Measurements from ENCODE around the gene SV2B.

Gene SV2B

DNA sequence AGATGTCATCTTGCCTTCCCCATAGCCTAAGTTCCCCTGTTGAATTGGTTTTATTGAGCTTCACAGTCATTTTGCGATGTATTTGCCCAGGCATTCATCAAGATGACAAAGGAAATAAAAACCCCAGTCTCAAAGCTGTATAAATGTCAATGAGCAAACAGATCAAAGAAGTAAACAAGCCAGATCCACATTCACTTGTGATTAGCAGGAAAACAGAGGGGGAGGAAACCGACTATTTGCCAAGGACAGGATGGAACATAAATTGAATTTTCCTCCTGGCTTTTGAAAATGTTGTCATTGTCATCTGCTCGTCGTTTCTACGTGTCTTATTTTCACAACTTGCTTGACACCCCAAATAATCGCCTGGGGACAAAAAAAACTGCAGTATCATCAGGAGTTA is 83.5 kb downstream of the SV2B start:
- no peak overlapping the region for H3K4me3 ChIP-seq (ENCODE audit: low read depth, low read length)
- TF ChIP-seq, protein P1, sequence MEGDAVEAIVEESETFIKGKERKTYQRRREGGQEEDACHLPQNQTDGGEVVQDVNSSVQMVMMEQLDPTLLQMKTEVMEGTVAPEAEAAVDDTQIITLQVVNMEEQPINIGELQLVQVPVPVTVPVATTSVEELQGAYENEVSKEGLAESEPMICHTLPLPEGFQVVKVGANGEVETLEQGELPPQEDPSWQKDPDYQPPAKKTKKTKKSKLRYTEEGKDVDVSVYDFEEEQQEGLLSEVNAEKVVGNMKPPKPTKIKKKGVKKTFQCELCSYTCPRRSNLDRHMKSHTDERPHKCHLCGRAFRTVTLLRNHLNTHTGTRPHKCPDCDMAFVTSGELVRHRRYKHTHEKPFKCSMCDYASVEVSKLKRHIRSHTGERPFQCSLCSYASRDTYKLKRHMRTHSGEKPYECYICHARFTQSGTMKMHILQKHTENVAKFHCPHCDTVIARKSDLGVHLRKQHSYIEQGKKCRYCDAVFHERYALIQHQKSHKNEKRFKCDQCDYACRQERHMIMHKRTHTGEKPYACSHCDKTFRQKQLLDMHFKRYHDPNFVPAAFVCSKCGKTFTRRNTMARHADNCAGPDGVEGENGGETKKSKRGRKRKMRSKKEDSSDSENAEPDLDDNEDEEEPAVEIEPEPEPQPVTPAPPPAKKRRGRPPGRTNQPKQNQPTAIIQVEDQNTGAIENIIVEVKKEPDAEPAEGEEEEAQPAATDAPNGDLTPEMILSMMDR (IDR thresholded peaks at IDR 0.05; ENCODE audit: borderline replicate concordance, insufficient read depth, low read depth, low read length) = no peak

DNA sequence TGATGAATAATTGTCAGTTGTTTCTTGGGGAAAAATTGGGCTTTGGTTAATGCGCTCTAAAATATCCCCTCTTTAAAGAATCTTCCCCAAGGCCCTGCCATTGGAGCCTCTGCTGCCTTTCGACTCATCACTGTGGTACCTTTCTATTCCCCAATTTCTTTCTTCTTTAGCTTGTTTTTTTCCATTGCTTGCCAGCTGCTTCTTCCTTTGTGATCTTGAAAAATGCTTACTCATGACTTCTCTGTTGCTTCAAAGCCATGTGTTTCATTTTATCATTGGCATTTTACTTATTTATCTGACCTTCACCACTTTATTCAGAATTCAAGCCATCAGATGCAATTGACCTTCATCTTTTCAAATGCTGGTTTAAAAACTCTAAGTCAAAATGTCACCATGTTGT is 84.4 kb downstream of the SV2B start:
- TF ChIP-seq, protein P1 (IDR thresholded peaks at IDR 0.05; ENCODE audit: borderline replicate concordance, insufficient read depth, low read depth, low read length) = no peak
- no peak overlapping the region for H3K4me3 ChIP-seq (ENCODE audit: low read depth, low read length)

DNA sequence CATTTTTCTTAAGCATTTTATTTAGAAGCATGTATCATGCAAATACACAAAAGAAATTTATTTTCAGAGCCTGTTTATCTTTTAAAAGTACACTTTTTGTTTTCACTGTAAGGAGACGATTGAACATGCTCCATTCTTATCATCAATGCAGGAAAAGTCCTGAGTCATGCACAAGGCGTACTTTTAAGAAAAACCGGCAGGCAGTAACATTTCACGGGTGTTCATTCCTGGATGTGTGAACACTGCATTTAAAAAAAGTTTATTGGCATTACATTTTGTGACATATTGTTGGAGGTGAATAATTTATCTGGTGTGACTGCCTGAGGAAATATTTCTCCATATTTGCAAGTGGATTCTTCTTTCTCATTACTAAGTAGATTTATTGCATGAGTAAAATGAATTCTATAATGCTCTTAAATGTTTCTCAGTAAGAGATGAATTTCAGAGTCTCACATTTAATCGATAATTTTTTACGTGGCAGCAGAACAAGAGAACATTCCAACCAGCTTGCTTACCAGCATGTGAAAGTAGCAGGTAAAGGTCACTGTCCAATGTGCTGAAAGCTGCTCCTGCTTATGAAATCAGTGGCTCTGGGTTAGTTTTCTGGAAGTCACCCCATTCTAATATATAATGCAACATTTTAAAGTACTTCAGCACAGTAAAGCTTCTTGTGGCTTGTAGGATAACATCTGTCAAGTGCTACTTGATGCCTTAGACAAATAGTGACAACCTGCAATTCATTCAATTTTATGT is 87.0 kb downstream of the SV2B start:
- TF ChIP-seq, protein P1 (IDR thresholded peaks at IDR 0.05; ENCODE audit: borderline replicate concordance, insufficient read depth, low read depth, low read length) = no peak
- H3K4me3 ChIP-seq (ENCODE audit: low read depth, low read length) = no peak overlapping the region

DNA sequence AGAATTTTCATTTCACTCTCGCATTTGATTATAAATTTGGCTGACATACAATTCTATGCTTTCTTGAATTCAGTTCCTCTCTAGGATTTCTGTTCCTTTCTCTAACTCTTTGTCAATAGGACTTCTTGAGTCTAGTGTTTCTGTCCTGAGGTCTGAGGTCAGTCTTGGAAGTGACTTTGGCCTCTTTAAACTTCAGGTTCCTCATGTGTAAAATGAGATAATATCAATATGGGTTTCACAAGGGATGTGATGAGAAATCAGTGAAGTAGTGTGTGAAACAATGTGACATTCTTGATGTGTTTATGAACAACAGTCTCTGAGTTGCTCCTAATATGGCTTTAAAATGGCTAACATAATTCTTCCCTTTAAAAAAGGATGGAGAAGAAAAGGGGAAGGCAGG is 92.2 kb downstream of the SV2B start:
- TF ChIP-seq, protein P1 (IDR thresholded peaks at IDR 0.05; ENCODE audit: borderline replicate concordance, insufficient read depth, low read depth, low read length) = no peak
- no peak overlapping the region for H3K4me3 ChIP-seq (ENCODE audit: low read depth, low read length)

DNA sequence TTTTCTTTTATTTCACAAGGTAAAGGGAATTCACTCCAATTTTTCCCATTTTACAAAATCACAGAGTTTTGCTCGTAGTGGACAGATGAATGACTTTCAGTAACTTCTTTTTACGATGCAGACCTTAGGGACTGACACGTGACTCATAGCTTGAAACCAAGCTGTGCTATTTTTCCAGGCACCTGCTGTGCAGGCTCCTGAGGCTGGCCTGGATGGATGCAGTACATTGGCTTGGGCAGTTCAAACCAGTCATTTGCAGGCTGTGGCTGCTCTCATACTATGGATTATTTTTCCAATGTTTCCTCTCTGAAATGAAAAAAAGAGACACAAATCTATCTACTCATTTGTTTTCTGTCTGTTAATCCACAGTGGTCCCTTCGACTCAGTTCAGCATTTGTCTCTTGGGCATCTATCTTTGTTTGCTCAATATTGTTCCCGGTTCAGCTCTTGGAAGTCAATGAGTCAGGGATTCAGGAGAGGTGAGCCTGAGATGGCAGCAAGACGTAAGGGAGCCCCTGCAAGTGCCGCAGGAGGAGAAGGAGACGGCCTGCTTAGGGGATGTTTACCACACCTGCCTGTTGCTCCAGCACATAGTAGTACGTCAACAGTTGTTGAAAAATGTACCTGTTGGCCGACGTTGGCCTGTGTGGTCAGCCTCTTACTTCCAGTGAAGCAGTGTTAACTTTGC is 92.8 kb downstream of the SV2B start:
- no peak overlapping the region for H3K4me3 ChIP-seq (ENCODE audit: low read depth, low read length)
- TF ChIP-seq, protein P1 (IDR thresholded peaks at IDR 0.05; ENCODE audit: borderline replicate concordance, insufficient read depth, low read depth, low read length) = no peak

DNA sequence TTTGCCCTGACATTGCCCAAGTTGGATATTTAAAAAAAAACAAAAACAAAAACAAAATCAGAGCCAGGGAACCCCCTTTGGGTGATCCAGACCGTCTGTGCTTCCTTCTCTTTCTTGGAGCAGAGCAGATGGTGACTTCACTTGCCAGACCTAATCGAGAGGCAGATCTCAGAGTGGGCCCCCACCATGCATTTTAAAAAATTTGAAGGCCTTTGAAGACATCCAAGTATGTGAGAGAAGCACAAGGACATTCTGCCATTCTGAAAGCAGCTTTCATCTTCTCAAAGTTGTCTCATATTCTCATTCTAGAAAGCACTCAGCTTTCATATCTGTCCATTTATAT is 93.3 kb downstream of the SV2B start:
- TF ChIP-seq, protein P1 (IDR thresholded peaks at IDR 0.05; ENCODE audit: borderline replicate concordance, insufficient read depth, low read depth, low read length) = no peak
- no peak overlapping the region for H3K4me3 ChIP-seq (ENCODE audit: low read depth, low read length)

DNA sequence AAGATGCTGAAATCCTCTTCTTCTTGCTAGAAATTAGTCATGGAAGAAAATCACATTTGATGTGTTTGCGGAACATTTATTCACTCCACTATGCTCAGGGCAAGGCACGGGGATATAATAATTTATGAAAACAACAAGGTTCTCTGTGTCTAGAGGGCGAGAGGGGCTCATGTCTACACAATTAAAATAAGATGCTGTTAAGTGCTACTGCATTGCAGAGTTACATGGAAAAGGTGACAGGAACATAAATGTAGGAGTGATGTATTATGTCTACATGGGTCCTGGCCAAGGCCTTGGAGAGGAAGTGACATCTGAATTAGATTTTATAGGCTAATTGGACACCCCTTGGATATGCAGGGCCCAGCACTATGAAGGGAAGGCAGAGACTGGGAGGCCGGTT is 96.1 kb downstream of the SV2B start:
- TF ChIP-seq, protein P1 (IDR thresholded peaks at IDR 0.05; ENCODE audit: borderline replicate concordance, insufficient read depth, low read depth, low read length) = no peak
- no peak overlapping the region for H3K4me3 ChIP-seq (ENCODE audit: low read depth, low read length)

Measured in GM12875 (cell line).